NCI-H748 treated with DMSO at 0.1 percent for 48 hours (cell line): ENCODE measurements around the gene RRBP1.

ENCODE experiments used
- DNase-seq: peaks from one replicate; lab custom pipeline; 2025; lab: John Stamatoyannopoulos, UW

The RRBP1 gene

DNA sequence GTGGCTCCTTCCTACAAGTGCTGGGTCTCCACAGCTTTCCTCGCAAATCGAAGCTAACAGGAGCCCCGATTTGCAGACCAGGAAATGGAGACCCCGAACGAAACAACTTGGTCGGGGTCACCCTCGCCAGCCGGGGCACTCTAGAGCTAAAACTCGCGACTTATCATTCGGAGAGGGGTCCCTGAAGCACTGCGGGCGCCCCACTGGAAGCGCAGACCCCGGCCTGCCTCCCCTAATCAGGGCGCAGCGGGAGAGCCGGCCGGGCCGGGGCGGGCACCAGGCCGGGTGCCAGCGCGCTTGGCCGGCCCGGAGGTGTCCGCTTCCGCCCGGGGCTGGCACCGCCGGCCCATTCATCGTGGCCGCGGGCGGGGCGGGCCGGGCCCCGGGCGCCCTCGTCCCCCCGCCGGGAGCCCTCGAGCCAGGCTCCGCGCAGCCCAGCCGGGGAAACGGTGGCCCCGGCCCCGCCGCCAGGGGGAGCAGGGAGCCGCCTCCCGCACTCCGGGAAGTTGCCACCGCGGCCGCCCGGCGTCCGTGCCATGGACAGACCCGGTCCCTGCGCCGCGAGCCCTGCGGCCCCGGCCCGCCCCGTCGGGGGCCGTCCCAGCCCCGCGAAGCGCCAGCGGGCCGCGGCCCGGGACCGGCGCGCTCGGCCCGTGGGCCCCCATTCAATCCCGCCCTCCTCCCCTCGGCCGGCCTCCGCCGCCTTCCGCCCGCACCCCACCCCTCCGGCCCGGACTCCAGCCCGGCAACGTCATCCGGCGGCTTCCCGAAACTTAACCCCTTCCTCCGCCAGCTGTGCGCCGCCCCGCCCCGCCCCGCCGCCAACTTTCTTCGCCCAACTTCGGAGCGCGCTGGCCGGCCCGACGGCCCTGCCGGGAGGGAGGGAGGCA is 961 bp downstream of the RRBP1 start:
- DNase-seq: peak; percentile 47

DNA sequence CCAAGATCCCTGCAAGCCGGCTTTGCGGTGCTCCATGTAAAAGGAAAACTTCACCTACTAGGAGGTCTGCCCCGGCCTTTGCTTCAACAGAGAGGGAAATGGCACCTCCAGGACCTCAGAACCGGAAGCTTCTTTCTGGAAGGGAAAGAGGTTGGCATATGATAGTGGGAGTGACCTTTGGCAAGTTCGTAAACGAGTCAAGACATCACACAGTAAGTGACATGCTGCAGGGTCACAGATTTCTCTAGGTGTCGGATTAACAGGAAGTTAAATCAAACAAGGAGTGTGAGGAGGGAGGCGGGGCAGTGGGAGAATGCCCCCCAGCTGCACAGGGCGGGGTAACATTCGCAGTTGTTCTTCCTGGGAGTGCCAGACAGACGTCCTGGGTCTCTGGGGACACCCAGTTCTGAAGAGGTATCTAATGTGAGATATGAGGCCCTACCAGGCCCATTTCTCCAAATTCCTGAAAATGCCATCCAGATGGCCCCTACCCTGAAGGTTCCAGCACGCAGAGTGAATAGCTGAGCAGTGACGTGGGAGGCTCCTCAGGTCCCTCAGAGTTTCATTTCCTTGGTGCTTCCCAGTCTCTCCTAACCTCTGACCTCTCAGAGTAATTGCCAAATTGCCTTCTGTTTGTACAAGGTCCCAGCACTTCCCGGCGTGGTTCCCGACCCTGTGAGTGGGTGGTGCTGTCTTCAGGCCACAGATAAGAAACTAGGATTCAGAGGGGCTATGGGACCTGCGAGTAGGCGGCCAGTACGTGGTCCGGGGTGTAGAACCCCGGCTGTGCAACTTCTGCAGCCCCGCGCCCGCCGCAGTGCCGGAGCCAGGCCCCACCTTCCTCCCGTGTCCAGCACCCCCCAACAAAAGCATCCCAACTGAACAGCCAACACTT is 1.9 kb downstream of the RRBP1 start:
- no peak for DNase-seq

DNA sequence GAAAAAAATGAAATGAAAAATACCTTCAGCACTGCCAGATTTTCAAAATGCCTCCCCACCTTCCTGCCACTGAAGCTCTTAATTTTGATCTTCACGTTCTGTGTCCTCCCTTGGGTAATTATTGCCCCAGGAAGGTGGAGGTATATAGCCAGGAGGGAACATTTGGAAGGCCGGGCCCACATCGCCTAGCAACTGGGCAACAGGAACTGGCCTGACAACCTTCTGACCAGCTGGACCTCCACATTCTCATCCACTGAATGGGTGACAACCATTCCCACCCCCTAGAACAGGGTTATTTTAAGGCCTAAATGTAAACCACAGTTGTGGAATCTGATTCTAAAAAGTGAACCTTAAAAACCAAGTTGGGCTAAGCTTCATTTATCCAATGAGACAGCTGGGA is 3.2 kb downstream of the RRBP1 start:
- DNase-seq: no peak

DNA sequence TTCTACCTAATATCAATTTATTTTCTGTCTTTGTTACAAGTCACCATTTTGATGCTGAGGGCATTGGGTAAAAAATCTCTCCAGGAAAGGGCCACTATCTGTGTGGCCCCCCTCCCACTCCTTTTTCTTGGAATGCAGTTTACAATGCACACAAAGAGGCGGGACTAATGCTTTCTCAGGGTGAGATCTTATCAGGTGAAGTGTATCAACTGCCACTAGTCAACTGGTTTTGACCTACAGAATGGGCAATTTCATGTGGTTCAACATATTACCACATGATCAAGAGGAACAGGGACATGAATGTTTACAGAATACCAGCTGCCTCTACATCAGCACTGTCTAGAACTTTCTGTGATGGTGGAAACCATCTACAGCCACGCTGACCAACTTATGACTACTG is 3.7 kb downstream of the RRBP1 start:
- no peak for DNase-seq

DNA sequence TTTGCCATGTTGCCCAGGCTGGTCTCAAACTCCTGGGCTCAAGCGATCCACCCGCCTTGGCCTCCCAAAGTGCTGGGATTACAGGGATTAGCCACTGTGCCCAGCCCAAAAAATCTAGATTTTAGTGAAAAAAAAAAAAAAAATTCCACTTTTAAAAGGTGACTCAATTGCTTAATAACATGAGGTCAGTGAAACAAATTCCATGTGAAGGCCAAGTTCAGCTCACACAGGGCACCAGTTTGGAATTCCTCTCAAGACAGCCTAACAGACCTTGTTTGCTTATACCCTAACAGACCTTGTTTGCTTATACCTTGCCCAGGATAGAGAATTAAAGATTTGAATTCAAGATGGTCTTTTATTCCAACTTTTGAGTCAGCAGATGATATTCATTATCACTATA is 5.1 kb downstream of the RRBP1 start:
- no peak for DNase-seq

DNA sequence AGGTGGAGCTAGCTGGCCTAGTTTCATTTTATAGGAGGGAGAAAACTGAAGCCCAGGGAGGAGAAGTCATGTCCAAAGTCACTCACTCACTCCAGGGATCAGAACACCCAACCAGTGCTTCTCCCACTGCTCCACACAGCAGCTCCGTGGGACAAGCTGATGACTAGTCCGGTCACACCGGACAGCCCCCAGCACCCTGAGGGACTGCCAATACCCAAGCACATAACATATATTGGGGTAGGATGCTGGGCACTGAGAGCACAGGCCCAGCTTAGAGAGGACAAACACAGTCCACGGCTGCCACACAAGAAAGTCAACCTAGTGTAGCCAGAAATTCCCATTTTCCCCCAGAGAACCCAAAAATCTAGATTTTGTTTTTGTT is 5.7 kb downstream of the RRBP1 start:
- no peak for DNase-seq

DNA sequence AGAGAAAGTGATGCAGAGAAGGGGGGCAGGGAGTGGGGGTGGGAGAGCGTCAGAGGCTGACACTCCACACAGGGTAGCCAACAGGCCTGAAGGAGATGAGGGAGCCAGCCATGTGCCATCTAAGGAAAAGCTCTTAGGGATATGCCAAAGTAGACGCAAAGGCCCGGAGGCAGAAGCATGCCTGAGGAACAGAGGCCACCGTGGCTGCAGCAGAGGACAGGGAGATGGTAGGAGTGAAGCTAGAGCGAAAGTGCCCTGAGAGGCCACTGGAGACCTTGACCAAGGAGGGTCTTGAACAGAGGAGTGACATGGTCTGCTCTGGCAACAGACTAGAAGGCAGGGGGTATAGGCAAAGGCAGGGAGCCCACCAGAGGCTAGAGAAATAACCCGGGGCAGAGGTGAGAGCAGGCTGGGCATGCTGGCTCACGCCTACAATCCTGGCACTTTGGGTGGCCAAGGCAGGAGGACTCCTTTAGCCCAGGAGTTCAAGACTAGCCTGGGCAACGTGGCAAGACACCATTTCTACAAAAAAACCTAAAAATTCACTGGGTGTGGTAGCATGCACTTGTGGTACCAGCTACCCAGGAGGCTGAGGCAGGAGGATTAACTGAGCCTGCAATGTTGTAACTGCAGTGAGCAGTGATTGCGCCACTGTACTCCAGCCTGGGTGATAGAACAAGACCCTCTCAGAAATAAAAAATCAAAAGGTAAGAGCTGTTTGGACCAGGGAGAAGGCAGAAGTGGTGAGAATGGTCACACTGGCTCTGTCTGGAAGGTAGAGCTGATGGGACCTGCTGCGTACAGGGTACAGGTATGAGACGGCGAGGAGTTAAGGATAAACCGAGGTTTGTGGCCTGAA is 6.3 kb downstream of the RRBP1 start:
- DNase-seq: no peak

DNA sequence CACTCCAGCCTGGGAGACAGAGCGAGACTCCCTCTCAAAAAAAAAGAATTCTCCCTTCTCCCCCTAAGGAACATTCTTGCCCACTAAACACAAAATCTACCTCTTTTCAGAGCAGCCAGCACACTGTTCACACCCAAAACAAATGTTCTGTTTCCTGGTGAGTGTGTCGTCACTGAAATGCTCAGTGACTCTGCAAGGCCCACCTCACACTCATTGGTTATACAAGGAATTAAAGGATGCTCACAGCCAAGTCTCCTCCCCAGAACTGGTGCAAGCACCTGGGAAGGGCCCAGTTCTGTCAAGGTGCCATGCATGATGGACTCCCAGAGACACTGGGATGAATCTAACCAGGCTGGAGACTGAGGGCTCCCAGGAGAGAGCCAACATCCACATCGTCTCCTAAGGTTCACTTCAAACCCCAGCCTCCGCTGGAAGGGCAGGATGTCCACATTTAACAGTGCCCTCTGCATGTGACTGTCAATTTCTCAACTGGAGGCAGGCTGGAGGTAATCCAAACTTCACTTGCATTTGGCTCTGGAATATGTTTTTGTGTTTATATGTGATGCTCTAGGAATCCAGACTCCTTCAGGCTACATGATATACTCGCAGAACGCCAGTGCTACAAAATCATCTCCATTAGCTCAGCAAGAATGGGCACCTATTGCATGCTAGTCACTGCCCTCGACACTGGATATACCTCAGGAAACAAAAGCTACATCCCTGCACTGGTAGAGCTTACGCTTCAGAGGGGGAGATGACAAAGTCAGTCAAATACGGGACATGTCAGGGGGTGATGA is 7.1 kb downstream of the RRBP1 start:
- DNase-seq: no peak

DNA sequence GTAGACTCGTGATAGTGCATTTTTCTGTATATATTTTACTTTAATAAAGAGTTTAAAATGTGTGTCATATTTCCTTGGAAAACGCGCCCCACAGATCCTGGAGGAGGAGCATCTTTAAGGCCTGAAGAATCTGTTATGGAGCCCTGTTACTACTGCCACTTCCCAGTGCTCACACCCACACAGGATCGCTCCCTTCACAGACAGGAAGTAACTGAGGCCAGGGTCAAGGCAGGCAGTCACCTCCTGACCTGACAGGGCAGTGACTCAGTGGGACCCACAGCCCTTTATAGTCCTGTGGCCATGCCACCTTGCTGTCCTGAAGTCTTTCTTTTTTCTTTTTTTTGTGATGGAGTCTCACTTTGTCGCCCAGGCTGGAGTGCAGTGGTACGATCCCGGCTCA is 9.0 kb downstream of the RRBP1 start:
- DNase-seq: no peak

DNA sequence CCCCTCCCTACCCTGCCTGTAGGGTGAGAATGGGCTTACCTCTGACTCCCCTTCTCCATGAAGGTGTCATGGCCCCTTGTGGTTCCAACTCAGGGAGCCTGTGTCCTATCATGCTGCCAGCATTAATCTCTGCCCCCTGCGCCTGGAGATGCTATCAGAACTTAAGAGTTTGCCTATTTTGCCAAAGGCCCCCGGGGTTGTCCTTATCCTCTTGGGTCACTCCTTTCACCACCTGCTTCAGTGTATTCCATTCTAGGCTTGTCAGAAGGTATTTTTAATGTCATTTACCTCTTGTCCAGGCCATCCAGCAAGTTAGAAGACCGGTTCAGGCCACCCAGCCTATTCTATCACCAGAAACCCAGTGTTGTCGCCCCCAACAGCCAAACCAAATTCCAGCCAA is 10.5 kb downstream of the RRBP1 start:
- no peak for DNase-seq

DNA sequence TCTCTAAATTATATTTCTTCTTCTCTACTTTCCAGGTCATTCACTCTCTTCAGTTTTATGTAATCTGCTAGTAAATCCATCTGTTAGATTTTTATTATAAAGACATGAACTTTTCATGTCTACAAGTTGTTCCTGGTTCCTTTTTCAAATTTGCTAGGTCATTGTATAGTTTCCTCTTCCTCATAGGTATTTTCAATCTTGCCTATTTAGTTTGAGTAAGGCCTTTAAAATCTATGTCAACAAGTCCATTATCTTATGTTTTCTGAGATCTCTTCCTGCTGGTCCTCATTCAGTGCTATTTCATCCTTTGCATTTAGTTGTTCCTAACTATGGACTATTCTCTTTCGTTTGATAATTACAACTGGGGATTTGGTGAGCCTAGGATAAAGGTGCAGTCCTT is 11.0 kb downstream of the RRBP1 start:
- no peak for DNase-seq

DNA sequence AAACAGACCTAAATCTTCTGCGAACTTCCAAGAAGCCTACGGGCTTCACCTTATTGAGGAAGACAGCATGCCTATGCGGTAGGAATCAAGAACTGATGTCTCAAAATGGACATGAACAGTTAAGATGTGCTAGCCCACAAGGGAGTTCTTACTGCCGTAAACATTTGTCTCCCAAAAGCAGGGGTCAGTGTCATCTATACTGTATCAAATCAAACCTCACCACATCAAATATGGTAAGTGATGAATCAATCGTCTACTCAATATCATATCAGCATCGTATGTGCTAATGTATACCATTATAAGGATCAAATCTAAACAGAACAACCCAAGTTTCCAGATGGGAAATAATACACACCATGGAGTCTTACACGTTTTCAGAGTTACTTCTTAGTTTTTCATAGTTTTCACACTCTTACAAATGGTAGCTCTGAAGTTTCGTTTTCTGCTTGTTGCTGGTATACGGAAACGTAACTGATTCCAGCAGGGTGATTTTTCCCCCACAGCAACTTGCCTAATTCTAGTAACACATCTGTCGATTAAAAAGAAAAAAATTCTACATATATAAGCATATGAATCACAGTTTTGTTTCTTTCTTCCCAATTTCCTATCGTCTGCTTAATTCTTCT is 12.6 kb downstream of the RRBP1 start:
- no peak for DNase-seq

DNA sequence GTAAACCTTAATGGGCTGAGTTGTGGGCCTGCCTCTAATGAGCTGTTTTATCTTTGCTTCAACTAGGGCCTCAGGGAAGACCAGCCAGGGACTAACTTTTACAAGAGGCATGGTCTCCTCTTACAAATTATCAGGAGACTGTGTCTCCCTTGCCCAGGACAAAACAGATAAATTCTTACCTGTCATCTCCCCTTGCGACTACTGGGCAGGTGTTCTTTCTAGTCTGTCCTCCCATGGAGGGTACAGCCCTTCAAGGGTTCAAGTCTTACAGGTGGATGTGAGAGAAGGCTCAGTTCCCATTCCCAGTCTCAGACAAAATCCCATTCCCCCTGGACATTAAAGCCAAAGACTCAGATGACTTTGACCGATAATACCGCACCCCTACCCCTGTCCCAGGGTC is 13.6 kb downstream of the RRBP1 start:
- DNase-seq: no peak

DNA sequence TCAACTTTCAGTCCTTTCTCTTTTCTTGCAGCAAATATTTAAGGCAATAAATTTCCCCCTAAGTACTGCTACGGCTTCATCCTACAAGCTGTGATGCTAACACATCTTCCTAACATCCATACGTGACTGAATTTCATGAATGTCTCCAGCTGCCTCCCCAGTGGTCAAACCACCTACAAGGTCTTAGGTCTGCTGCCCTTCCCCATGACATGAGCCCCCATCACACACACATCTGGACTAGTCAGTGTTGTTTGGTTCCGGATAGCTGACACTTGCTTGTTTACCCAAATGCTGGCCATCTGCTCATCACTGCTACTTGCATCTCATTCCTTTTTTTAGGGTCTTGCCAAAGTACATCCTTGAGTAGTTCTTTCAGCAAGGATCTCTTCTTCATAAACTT is 14.6 kb downstream of the RRBP1 start:
- DNase-seq: no peak

DNA sequence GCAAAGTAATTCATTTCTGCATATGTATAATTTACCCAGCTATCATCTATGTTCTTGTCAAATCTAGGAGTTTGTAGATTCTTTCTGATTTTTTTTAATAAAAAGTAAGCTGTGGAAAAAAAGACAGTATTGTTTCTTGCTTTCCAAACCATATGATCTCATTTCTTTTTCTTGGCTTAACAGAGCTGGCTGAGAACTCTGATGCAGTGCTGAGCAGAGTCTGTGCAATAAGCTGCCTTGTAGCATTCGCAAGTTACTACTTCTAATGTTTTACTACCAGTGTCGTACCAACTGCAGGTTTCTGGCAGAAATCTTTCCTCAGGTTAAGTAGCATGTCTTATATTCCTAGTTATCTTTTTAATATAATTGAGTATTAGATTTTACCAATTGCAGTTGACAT is 15.6 kb downstream of the RRBP1 start:
- no peak for DNase-seq

DNA sequence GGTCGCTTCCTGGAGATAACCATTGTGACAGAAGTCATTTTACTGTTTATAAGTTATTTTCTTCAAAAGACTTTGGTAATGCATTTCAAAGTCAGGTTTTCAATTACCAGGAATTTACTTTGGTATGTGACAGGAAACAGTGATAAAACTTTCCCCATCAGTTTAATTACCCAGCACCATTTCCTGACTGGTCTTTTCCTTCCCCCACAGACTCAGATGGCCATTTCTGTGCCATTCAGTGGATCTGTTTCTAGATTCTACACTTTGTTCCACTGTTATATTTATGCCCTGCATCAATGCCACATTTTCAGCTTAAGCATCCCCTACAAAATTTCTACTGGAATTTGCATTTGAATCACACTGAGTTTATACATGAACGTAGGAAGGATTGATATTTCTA is 16.3 kb downstream of the RRBP1 start:
- no peak for DNase-seq

DNA sequence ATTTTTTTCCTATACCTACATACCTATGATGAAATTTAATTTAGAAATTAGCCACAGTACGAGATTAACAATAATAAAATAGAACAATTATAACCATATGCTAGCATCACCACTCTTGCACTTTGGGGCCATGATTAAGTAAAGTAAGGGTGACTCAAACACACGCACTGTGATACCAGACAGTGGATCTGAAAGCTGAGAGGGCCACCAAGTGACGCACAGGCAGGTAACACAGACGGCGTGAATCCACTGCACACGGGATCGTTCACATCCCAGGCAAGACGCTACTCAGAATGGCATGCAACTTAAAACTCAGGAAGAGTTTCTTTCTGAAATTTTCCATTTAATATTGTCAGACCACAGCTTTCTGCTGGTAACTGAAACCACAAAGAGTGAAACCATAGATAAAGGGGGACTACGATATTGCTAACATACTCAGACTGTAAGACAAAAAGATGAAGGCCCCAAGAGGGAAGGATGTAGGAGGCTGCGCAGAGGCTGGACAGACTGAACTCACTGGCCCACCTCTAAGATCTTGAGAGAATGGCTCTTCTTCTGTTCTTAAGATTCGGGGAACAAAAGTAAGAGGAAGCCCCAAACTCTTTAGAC is 17.9 kb downstream of the RRBP1 start:
- DNase-seq: no peak

DNA sequence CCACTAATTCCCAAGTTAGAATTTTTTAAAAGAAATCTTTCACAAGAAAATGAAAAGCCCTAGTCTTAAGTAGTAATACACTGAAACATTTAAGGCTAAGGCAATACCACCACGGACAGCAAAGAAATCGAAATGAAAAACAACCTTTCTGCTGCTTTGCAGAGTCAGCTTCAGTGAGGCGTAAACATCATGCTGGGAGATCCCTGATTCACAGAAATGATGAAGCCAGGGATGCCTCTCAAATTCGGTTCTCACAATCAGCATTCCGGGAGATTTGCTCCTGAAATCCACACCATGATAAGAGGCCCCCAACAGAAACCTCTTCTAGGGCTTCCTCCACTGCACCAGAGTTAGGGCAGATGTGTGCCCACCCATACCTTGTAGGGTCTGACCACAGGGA is 18.6 kb downstream of the RRBP1 start:
- no peak for DNase-seq

DNA sequence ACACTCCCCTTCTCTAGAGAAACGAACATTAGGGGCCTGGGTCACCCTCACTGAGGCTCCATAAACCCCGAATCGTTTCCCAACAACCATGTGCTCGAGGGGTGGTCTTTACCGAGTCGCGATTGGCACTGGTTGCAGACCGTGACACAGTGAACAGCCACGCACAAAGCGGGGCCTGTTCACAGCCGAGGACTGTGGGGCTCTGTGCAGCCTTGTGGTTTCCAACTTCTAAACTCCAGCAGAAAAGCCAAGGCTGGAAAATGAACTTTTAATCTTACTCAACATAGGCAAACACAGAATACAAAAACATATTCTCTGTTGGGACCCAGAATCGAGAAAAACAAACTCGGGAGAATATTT is 19.0 kb downstream of the RRBP1 start:
- no peak for DNase-seq

DNA sequence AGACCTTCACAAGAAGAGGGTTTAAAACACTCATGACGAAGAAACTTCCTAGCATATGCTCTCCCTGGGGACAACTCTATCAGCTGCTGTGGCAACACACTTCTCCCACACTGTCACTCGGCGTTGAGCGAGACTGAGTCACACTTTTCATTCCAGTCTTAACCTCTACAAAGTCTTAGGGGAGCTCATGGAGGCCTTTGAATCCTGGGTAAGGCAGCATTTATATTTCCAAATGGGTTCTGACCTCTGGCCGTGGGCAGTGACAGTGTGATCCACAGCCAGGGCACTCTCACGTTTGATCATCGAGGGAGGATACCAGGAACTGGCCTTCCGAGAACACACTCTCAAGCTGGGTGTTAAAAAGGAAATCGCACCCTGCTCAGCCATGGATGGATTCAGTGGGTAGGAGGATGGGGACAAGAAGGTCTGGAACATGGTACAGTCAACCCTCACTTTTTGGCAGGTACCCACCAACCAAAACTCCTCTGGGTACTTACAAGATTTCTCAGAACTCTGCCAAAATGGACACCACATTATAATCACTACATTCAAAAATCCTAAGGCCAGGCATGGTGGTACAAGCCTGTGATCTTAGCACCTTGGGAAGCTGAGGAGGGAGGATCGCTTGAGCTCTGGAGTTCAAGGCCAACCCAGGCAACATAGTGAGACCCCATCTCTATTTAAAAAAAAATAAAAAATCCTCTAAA is 19.6 kb downstream of the RRBP1 start:
- no peak for DNase-seq
